A673 (cell line): ENCODE data around the gene ITGB1BP1. TPM values are rescaled to one million over a fixed set of nuclear protein-coding genes. Genes with fewer than 3 reads are reported as not detected.

ENCODE experiments used
- BruUV-seq: library from RNA; stranded (reverse); fragments of 400-500 nt; replicated peaks from 2 replicates; lab custom pipeline; 2021; lab: Mats Ljungman, UMichigan
- CTCF ChIA-PET: fragments of 300-600 bp; sonication (Branson Sonifier 250); formaldehyde crosslinking; loops from one replicate; lab custom pipeline; 2022; ENCODE audit warnings: antibody characterized with exemption; lab: Charles Lee
- POLR2A ChIA-PET: fragments of 300-600 bp; sonication (Branson Sonifier 250); formaldehyde crosslinking; loops from one replicate; lab custom pipeline; 2022; ENCODE audit warnings: antibody characterized with exemption; ENCODE audit not compliant: low non-redundant PET; lab: Charles Lee
- DNase-seq: peaks from one replicate; pipeline ENCODE4 v3.0.0-alpha.2; 2015; ENCODE audit warnings: low spot score
- H3K27ac ChIP-seq: fragments of 200-600 bp; sonication (generic); 2 replicates; pipeline ENCODE4 v1.5.1; 2016; ENCODE audit warnings: mixed run types, low read depth, mild to moderate bottlenecking, mixed read lengths, antibody characterized with exemption, low read length; ENCODE audit not compliant: poor library complexity, severe bottlenecking
- H3K27me3 ChIP-seq: fragments of 200-600 bp; sonication (generic); replicated peaks from 2 replicates; pipeline ENCODE4 v1.6.1; 2017; ENCODE audit warnings: mixed run types, low read depth, mild to moderate bottlenecking, mixed read lengths, antibody characterized with exemption, low read length; ENCODE audit not compliant: insufficient read depth, poor library complexity
- H3K36me3 ChIP-seq: fragments of 200-600 bp; sonication (generic); 2 replicates; pipeline ENCODE4 v1.6.1; 2016; ENCODE audit warnings: mixed run types, mild to moderate bottlenecking, mixed read lengths, antibody characterized with exemption, low read length; ENCODE audit not compliant: insufficient read depth, poor library complexity, severe bottlenecking
- H3K4me1 ChIP-seq: fragments of 200-600 bp; sonication (generic); 2 replicates; pipeline ENCODE4 v1.6.1; 2017; ENCODE audit warnings: mixed run types, mild to moderate bottlenecking, mixed read lengths, antibody characterized with exemption, low read length; ENCODE audit not compliant: insufficient read depth, poor library complexity, severe bottlenecking
- H3K4me3 ChIP-seq: fragments of 200-600 bp; sonication (generic); 2 replicates; pipeline ENCODE4 v1.5.1; 2016; ENCODE audit warnings: low read depth, mixed run types, mild to moderate bottlenecking, mixed read lengths, low read length; ENCODE audit not compliant: poor library complexity, severe bottlenecking
- H3K9me3 ChIP-seq: fragments of 200-600 bp; sonication (generic); 2 replicates; pipeline ENCODE4 v1.6.1; 2016; ENCODE audit warnings: mixed run types, low read depth, mild to moderate bottlenecking, mixed read lengths, antibody characterized with exemption, low read length; ENCODE audit not compliant: poor library complexity, severe bottlenecking
- CTCF ChIP-seq: fragments of 300-800, 200-600 bp; sonication (generic); conservative IDR thresholded peaks from 2 replicates; pipeline ENCODE4 v1.5.1; 2017; ENCODE audit warnings: low read depth, mild to moderate bottlenecking, antibody characterized with exemption, low read length, moderate library complexity, mixed read lengths
- EZH2 ChIP-seq: fragments of 200-600 bp; sonication (generic); IDR thresholded peaks from 2 replicates; pipeline ENCODE4 v1.6.1; 2017; ENCODE audit warnings: borderline replicate concordance, low read depth, mild to moderate bottlenecking, mixed read lengths, antibody characterized with exemption, low read length; ENCODE audit not compliant: poor library complexity, severe bottlenecking
- intact Hi-C: fragments of 100-400 bp; cut with micrococcal nuclease; formaldehyde crosslinking; loops from one replicate; pipeline ENCODE4 v1.10.0; 2022; ENCODE audit not compliant: unreplicated experiment
- total RNA-seq: library from RNA; stranded (reverse); gene quantifications from 2 replicates; pipeline ENCODE4 v1.2.3, GENCODE V29; 2021

Gene ITGB1BP1
- total RNA-seq, 1 experiment from 2014 or later, result 138 TPM

DNA sequence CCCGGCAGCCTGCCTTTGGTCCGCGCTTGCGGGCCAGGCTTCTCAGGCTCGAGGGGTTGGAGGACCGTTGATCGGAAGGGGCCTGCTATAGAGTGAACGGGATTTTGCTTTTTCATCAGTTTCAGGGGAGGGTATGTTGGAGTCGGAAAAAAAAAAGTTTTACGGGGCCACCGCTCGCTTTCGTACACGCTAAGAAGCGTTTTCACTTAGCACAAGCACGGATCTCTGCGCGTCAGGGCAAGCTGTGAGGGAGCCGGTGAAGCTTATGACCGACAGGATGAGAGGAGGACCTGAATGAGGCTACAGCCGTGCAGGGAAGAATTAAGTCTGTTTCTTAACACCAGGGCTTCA lies 569 bp upstream of the ITGB1BP1 start:
- Histone ChIP-seq H3K9me3 (no peaks in the 10 kb centered on the region), H3K4me1 (peaks cover 15% of the 10 kb centered on the region), H3K27ac (peak overlapping the region; percentile 83), H3K4me3 (peak overlapping the region; percentile 79), H3K36me3 (no peaks in the 10 kb centered on the region), H3K27me3 (no peaks in the 10 kb centered on the region)
- TF ChIP-seq CTCF (no peak), EZH2 (no peak)
- no TSS peak for BruUV-seq
- ChIA-PET POLR2A (no interaction called here), CTCF (no interaction called here)
- intact Hi-C loops, result loop anchor here (5.0 kb wide), 1 partner anchor 282 kb away; no protein-coding TSS in a partner anchor
- no peak for DNase-seq

- Histone ChIP-seq H3K27me3 (no peaks in the 10 kb centered on the region), H3K27ac (peak overlapping the region; percentile 83), H3K9me3 (no peaks in the 10 kb centered on the region), H3K4me3 (peak overlapping the region; percentile 79), H3K36me3 (no peaks in the 10 kb centered on the region), H3K4me1 (peaks cover 15% of the 10 kb centered on the region)
- ChIA-PET POLR2A (interaction anchor here (0.5 kb wide), 1 partner anchor 271 kb away, joined by 3 read pairs; no protein-coding TSS in a partner anchor), CTCF (no interaction called here)
- TF ChIP-seq CTCF, result no peak
- TF ChIP-seq EZH2, result no peak
- DNase-seq, result peak; percentile 37
- intact Hi-C loops, result loop anchor here (5.0 kb wide), 1 partner anchor 280 kb away; no protein-coding TSS in a partner anchor
- BruUV-seq, result no TSS peak
Measured at GRCh38 chr2:9422321-9423099, 818 bp downstream of the ITGB1BP1 start.

DNA sequence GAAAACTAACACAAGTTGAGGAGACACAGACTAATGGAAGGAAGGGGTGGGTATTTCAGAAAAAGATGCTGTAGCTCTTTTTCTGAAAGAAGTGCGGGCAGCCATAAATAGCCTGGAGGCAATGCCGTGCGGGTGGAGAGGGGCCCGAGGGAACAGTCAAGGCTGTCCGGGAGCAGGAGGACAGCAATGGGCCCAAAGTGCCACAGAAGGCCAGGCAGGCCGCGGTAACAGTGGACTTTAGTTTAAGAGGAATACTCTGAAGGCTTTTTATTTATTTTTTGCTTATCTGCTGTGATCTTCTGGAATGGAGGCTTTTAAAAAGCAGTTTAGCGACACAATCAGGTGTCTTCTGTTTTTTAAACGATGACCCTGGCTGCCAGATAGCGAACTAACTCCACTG lies 2.8 kb downstream of the ITGB1BP1 start:
- H3K4me1 ChIP-seq, result peaks cover 15% of the 10 kb centered on the region
- H3K36me3 ChIP-seq, result peaks cover 2% of the 10 kb centered on the region
- no peak overlapping the region for H3K4me3 ChIP-seq
- no TSS peak for BruUV-seq
- H3K27me3 ChIP-seq, result no peaks in the 10 kb centered on the region
- no peaks in the 10 kb centered on the region for H3K9me3 ChIP-seq
- ChIA-PET POLR2A (no interaction called here), CTCF (no interaction called here)
- TF ChIP-seq CTCF (no peak), EZH2 (no peak)
- intact Hi-C loops, result loop anchor here (5.0 kb wide), 1 partner anchor 278 kb away; no protein-coding TSS in a partner anchor
- DNase-seq, result no peak
- H3K27ac ChIP-seq, result no peak overlapping the region
